Measurements from ENCODE around the gene CHAD.

Gene CHAD

GRCh38 chr17:50451943-50452629, 16.6 kb downstream of the CHAD start:
- TF ChIP-seq, protein P1, sequence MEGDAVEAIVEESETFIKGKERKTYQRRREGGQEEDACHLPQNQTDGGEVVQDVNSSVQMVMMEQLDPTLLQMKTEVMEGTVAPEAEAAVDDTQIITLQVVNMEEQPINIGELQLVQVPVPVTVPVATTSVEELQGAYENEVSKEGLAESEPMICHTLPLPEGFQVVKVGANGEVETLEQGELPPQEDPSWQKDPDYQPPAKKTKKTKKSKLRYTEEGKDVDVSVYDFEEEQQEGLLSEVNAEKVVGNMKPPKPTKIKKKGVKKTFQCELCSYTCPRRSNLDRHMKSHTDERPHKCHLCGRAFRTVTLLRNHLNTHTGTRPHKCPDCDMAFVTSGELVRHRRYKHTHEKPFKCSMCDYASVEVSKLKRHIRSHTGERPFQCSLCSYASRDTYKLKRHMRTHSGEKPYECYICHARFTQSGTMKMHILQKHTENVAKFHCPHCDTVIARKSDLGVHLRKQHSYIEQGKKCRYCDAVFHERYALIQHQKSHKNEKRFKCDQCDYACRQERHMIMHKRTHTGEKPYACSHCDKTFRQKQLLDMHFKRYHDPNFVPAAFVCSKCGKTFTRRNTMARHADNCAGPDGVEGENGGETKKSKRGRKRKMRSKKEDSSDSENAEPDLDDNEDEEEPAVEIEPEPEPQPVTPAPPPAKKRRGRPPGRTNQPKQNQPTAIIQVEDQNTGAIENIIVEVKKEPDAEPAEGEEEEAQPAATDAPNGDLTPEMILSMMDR (conservative IDR thresholded peaks at IDR 0.05; ENCODE audit: low read depth, low read length), result no peak
- H3K27ac ChIP-seq, result no peak overlapping the region
- H3K27me3 ChIP-seq (ENCODE audit: insufficient read depth, low read depth), result no peaks in the 10 kb centered on the region
- H3K4me1 ChIP-seq (ENCODE audit: low read depth, poor library complexity, severe bottlenecking), result no peaks in the 10 kb centered on the region
- H3K4me3 ChIP-seq (IDR thresholded peaks at IDR 0.05; ENCODE audit: insufficient read depth, low read depth, low read length), result no peak overlapping the region
- no peak overlapping the region for H3K4me2 ChIP-seq
- no peaks in the 10 kb centered on the region for H3K79me2 ChIP-seq (ENCODE audit: insufficient read depth, low read depth)
- H3K9ac ChIP-seq, result no peak overlapping the region
- no peaks in the 10 kb centered on the region for H4K20me1 ChIP-seq (ENCODE audit: insufficient read depth)
- no peaks in the 10 kb centered on the region for H3K36me3 ChIP-seq (ENCODE audit: insufficient read depth)
- no peak overlapping the region for H2AFZ ChIP-seq (ENCODE audit: low read depth)

GRCh38 chr17:50448643-50449042, 20.0 kb downstream of the CHAD start:
- H4K20me1 ChIP-seq (ENCODE audit: insufficient read depth), result no peaks in the 10 kb centered on the region
- H3K27me3 ChIP-seq (ENCODE audit: insufficient read depth, low read depth), result no peaks in the 10 kb centered on the region
- H3K27ac ChIP-seq, result no peak overlapping the region
- H2AFZ ChIP-seq (ENCODE audit: low read depth), result no peak overlapping the region
- H3K4me1 ChIP-seq (ENCODE audit: low read depth, poor library complexity, severe bottlenecking), result no peaks in the 10 kb centered on the region
- no peak overlapping the region for H3K4me2 ChIP-seq
- H3K9ac ChIP-seq, result no peak overlapping the region
- no peak overlapping the region for H3K4me3 ChIP-seq (IDR thresholded peaks at IDR 0.05; ENCODE audit: insufficient read depth, low read depth, low read length)
- H3K36me3 ChIP-seq (ENCODE audit: insufficient read depth), result no peaks in the 10 kb centered on the region
- no peaks in the 10 kb centered on the region for H3K79me2 ChIP-seq (ENCODE audit: insufficient read depth, low read depth)
- TF ChIP-seq, protein P1 (conservative IDR thresholded peaks at IDR 0.05; ENCODE audit: low read depth, low read length), result no peak

DNA sequence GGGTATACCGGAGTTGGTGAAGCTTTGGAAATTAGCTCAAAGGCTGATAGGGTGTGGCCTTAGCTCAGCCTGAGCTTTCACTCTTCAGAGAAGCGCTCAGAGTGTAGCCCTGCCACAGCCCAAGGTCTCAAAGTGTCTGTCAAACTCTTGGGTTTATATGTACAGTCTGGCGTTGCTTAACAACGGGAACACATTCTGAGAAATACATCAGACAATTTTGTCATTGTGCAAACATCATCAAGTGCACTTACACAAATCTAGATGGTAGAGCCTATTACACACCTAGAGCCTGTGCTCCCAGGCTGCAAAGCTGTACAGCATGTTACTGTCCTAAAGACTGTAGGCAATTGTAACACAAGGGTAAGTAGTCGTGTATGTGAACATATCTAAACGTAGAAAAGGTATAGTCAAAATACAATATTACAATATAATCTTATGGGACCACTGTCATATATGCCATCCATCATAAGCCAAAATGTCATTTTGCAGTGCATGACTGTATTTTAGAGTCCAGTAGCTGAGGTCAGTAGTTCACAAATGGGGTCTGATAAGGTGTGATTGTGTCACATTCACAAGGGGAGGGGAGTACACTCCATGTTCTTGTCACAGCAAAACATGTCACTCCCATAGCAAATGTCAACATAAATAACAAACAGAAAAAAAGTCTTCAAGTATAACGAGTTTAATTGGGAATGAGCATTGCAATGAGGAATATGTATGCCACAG, 20.6 kb downstream of the CHAD start:
- Histone ChIP-seq H3K27me3 (ENCODE audit: insufficient read depth, low read depth) (no peaks in the 10 kb centered on the region), H3K9ac (no peak overlapping the region), H3K36me3 (ENCODE audit: insufficient read depth) (no peaks in the 10 kb centered on the region), H3K4me3 (IDR thresholded peaks at IDR 0.05; ENCODE audit: insufficient read depth, low read depth, low read length) (no peak overlapping the region), H3K4me2 (no peak overlapping the region), H3K79me2 (ENCODE audit: insufficient read depth, low read depth) (no peaks in the 10 kb centered on the region), H2AFZ (ENCODE audit: low read depth) (no peak overlapping the region), H3K27ac (no peak overlapping the region), H3K4me1 (ENCODE audit: low read depth, poor library complexity, severe bottlenecking) (no peaks in the 10 kb centered on the region), H4K20me1 (ENCODE audit: insufficient read depth) (no peaks in the 10 kb centered on the region)
- TF ChIP-seq, protein P1 (conservative IDR thresholded peaks at IDR 0.05; ENCODE audit: low read depth, low read length), result no peak

DNA sequence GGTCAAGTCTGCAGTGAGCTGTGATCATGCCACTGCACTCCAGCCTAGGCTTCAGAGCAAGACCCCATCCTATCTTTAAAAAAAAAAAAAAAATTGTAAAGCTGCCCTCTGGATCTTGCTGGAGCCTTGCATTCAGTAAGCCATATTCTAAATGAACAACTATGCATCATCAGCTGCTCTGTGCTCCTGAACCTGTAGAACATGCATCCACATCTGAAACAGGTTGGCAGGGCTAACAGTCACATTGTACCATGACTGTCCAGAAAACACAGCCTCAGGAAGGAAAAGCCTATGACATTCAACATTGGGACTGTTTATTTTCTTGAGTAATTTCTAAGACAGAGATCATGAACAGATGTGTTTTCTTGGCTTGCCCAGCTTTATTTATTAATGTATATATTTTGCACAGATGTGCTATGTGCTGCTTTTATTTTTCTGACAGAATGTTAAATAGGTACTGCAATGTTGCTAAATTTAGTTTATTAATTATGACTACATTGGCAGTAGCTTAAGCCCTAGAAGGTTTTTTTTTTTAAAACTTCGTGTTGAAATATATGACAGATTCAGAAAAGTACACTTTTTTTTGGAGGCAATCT, 22.9 kb downstream of the CHAD start:
- TF ChIP-seq, protein P1 (conservative IDR thresholded peaks at IDR 0.05; ENCODE audit: low read depth, low read length), result no peak
- no peaks in the 10 kb centered on the region for H3K4me1 ChIP-seq (ENCODE audit: low read depth, poor library complexity, severe bottlenecking)
- no peak overlapping the region for H3K4me3 ChIP-seq (IDR thresholded peaks at IDR 0.05; ENCODE audit: insufficient read depth, low read depth, low read length)
- H3K9ac ChIP-seq, result no peak overlapping the region
- H3K36me3 ChIP-seq (ENCODE audit: insufficient read depth), result no peaks in the 10 kb centered on the region
- H2AFZ ChIP-seq (ENCODE audit: low read depth), result no peak overlapping the region
- H3K27me3 ChIP-seq (ENCODE audit: insufficient read depth, low read depth), result no peaks in the 10 kb centered on the region
- H4K20me1 ChIP-seq (ENCODE audit: insufficient read depth), result no peaks in the 10 kb centered on the region
- no peaks in the 10 kb centered on the region for H3K79me2 ChIP-seq (ENCODE audit: insufficient read depth, low read depth)
- no peak overlapping the region for H3K27ac ChIP-seq
- H3K4me2 ChIP-seq, result no peak overlapping the region

Data from KMS-11 (cell line).